HG02678 (cell line): ENCODE results near the gene DUOXA1.
"Not testable (repeated sequence)": the region's sequence is repeated elsewhere in the genome, so short reads cannot be mapped to it uniquely, and the experiment has no call there.

Source experiments
- ATAC-seq: cut with Tn5 transposase; IDR thresholded peaks from one replicate; pipeline ENCODE4 v1.9.1; 2021; ENCODE audit warnings: mild to moderate bottlenecking, moderate library complexity; ENCODE audit not compliant: unreplicated experiment

Gene DUOXA1

DNA sequence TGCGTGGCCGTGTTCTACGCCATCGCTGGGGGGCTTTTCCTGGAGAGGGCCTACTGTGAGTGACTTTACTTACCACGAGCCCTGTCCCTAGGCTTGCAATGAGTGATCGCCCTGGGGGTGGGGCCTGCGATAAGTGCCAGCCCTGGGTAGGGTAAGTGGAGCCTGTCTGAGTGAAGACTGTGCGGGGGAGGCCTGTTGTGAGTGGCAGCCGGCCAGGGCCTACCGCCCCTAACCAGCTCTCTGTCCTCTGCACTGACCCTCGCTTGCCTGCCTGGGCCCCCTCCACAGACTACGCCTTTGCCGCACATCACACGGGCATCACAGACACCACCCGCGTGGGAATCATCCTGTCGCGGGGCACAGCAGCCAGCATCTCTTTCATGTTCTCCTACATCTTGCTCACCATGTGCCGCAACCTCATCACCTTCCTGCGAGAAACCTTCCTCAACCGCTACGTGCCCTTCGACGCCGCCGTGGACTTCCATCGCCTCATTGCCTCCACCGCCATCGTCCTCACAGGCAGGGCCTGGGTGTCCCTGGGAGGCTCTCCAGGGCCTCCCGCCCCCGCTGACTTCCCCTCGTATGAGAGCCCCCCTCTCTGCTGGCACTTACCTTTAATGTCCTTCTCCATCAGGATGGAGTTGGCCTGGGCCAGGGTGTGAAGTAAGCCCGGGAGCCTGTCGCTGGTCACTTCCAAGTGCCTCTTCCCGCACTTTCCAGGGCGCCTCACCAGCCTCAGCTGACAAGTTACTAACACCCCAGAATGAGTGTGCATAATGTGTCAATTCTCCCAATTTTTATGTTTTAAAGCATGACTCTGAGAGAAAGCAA, 22.5 kb upstream of the DUOXA1 start:
- ATAC-seq = no peak

DNA sequence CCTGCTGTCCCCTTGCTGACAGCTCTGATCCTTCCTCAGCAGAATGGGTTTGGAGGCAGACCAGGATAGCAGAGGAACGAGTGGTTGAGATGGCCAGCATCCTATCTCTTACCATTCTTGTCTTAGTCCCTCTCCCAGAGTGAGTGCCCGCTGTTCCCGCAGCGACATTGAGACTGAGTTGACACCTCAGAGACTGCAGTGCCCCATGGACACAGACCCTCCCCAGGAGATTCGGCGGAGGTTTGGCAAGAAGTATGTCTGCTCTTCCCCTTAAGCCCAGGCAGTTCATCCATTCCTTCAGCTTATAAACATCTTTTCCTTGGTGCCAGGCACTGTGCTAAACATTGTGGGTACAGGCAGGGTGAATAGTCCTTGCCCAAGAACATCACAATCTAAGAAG, 21.3 kb upstream of the DUOXA1 start:
- ATAC-seq = no peak

DNA sequence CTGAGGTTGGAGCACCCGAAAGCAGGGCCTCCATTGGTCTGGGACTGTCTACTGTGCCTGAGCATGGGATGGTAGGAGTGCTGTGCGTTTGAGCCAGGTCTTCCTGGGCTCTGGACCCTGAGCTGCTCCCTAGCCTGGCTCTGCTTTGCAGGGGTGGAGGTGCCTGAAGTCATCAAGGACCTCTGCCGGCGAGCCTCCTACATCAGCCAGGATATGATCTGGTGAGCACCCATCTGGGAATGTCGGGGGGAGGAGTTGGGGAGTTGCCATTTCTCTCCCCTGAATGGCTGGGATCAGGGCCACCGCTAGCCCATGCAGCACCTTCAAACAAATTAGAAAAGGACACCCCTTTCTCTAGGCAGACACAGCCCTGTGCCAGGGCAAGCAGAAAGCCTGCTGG, 20.8 kb upstream of the DUOXA1 start:
- no peak for ATAC-seq

DNA sequence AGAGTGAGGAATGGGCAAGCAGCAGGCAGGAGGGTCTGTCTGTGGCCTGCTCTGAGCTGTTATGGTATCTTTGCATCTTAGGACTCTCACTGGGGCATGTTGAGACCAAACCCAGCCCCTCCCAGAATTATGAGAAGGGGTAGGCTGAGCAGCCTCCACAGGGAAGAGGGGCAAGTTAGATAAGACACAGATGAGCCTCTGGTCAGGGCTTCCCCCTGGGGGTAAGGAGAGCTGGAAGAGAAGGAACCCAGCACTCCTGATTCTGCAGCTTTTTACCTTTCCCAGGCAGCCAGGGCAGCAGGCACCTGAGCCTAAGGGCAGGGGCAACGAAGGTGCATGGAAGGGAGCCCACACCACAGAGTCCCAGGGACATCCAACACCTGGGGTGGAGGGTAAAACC, 19.4 kb upstream of the DUOXA1 start:
- ATAC-seq = no peak

DNA sequence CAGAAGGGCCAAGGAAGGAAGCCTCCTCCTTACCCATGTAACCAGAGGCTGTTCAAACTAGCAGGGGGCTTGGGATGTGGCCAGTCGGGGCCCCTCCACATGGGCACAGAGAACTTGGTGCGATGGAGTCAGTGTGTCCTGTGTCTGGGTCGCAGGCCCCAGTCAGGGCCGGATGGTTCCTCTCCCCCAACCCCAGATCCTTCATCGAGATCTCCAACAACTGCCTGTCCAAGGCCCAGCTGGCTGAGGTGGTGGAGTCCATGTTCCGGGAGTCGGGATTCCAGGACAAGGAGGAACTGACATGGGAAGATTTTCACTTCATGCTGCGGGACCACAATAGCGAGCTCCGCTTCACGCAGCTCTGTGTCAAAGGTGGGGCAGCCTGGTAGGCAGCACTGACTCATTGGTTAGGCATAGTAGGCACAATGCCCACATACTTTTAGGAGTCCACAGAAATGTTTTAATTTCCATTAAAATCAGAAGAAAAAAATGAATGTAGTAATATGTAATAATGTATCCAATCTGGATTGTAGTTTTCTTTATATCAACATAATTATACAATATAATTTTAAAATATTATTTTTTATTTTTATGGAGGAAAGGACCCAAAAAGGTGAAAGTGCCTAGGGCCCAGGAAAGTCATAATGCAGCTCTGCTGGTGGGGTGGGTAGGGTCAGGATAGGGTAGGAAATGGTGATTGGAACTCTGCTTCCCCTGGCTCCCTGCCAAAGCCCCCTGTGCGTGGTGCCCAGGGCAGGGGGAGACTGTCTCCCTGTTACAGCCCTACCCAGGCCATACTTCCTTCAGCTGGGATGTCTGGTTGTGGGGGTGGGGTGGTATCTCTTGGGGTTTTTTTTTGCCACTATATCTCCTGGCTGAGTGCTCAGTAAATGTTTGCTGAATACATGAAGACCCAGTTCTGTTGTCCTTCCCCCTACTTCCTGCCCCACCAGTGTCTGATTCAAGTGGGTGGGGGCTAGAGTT, 18.7 kb upstream of the DUOXA1 start:
- no peak for ATAC-seq

DNA sequence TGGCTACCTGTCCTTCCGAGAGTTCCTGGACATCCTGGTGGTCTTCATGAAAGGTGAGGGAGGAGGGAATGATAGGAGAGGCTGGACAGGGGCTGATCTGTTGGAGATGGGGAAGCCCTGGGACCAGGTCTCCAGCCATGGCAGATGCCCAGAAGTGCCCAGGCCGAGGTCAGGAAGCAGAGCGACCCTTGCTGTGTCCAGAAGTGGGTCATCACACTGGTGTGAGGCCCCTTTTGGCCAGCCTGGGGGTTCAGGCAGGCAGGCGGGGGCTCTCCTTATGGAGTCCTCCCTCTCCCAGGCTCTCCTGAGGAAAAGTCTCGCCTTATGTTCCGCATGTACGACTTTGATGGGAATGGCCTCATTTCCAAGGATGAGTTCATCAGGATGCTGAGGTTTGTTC, 17.9 kb upstream of the DUOXA1 start:
- ATAC-seq = no peak

DNA sequence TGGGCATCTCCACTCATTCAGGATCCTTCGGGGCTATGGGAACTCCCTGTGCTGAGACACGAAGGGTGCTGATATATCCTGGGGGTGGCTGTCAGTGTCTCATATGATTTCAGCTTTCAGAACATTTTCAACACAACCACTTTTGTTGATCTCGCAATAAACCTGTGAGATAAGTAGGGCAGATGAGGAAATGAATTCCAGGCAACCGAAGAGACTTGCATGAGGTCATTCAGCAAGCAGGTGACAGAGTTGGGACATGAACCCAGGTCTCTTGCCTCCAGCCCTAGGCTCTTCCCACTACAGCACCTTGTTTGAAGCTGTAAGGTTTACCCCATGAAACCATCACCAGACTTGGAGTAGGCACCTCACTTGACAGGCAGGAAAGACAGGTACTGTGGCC, 16.7 kb upstream of the DUOXA1 start:
- no peak for ATAC-seq

DNA sequence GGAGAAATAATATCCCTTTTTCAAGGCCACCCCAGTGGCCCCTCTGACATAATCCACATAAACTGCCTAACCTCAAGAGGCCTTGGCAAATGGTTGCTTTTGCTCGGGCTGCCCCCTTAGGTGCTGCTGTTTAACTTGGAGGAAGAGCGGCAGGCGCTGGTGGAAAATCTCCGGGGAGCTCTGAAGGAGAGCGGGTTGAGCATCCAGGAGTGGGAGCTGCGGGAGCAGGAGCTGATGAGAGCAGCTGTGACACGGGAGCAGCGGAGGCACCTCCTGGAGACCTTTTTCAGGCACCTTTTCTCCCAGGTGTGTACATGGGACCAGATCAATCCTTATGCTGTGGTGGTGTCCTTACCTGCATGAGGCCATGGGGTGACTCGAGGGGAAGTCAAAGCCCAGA, 15.1 kb upstream of the DUOXA1 start:
- no peak for ATAC-seq

DNA sequence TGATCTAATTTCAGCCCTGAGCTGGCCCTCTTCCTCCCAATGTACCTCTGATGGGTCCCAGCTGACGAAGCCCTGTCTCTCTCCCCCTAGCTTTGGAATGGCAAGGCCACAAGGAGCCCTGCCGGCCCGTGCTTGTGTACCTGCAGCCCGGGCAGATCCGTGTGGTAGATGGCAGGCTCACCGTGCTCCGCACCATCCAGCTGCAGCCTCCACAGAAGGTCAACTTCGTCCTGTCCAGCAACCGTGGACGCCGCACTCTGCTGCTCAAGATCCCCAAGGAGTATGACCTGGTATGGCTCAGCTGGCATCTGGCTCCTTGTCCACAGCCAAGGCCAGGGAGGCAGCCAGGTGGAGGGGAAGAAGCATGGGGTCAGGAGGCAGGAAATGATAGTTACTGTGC, 14.3 kb upstream of the DUOXA1 start:
- no peak for ATAC-seq

DNA sequence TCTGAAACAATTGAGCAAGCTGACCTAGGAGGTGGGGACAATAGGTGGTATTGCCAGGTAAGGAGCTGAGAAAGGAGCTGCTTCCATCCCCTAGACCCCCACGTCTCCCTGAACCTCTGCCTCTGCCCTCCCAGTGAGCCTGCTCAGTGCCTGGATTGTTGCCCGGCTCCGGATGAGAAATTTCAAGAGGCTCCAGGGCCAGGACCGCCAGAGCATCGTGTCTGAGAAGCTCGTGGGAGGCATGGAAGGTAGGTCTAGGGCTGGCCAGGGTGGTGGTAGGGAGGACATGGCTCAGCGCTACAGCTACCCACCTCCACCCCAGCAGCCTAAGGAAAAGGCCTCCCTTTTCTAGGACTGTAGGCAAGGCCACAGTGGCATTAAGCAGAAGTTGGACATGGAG, 13.4 kb upstream of the DUOXA1 start:
- ATAC-seq = no peak

DNA sequence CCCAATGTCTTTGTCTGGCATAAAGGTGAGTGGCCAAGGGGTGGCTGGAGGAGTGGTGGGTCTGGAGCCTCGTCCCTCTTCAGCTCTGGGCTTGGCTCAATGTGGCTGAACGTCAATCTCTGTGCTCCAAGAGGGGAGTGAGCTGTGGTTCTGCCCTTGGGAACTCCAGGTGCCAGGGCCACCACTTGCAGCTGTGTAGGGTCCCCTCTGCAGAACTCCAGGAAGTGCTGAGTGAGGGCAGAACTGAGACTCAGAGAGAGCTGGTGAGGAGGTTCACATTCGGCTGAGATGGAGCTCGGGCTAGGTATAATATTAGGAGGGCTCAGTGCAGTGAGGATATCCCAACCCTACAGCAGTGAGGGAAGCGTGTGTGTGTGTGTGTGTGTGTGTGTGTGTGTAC, 11.7 kb upstream of the DUOXA1 start:
- ATAC-seq = no peak

DNA sequence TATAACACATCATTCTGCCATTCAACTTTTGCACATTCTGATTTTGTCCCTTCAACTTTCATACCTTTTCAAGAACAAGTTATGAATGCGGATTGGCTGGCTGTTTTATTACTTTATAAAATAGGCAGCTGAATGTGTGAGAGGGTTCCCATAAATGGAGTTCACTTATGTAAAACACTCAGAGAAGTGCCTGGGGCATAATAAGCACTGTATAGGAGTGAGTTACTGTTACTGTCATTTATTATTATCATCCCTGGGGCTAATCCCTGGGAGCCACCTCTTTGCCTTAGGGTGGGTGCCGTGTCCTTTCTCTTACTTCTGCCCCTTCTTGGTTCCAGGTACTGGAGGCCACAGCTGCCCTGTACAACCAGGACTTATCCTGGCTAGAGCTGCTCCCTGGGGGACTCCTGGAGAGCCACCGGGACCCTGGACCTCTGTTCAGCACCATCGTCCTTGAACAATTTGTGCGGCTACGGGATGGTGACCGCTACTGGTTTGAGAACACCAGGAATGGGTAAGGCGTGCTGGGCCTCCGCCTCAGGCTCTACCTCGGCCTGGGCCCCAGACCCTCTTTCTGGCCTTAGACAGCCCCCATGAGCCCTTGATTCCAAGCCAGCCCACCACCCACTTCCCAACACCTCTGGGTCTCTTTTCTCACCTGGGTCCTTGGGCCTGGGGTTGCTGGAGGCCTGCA, 11.0 kb upstream of the DUOXA1 start:
- no peak for ATAC-seq

DNA sequence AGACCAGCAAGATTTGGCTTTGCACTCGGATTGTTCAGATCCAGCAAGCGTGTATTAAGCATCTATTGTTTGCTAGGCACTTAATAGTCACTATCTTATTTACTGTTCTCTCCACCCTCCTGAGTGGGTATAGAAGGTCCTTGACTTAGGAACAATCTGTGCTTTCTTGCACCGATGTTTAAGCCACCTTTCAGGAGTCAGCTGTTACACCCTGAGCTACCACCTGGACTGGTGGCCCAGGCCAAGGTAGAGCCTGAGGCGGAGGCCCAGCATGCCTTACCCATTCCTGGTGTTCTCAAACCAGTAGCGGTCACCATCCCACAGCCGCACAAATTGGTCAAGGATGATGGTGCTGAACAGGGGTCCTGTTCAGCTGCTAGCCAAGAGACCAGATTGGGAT, 10.1 kb upstream of the DUOXA1 start:
- ATAC-seq = no peak

DNA sequence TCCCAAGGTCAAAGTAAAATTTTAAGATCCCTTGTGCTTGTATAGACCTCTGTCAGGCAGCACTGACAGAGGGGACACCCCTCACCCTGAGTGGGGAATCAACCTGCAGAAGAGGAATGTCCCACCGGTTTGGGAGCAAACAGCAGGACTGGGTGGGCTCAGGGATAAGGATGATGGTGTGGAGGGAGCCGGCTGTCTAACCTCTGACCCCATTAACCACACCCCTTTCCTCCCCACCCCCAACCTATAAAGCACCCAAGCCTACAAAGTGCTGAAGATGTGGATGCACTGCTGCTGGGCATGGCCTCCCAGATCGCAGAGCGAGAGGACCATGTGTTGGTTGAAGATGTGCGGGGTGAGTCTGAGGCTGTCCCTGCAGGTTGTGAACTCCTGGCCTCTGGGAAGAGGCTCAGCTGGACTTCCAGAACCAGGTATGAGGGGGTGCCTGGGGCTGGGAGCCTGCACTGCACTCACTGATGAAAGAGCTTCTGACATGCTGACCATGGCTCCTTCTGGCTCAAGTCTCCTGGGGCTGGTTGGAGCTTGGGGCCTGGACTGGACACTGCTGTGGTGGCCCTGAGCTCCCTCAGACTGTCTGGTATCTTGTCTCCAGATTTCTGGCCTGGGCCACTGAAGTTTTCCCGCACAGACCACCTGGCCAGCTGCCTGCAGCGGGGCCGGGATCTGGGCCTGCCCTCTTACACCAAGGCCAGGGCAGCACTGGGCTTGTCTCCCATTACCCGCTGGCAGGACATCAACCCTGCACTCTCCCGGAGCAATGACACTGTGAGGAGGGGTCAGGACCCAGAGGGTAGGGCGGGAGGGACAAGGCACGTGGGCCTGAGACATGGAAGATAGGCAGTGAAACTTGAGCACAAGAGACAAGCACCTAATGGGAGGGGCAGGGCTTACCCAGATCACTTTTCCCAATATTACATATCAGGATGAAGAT, 9.4 kb upstream of the DUOXA1 start:
- ATAC-seq = no peak

DNA sequence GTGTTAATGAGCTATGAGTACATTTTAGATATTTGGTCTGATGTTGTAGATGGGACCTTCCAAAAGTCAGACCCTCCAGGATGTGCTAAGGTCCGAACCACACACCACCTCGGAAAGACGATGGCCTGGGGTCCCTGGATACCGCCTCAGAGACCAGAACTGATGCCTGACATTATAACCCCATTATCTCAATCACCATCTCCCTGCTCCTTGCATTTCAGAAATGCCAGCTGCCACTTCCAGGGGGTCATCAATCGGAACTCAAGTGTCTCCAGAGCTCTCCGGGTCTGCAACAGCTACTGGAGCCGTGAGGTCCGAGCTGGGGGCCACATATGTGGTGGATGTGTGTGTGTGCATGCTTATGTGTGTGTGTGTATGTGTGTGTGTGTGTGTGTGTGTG, 8.0 kb upstream of the DUOXA1 start:
- no peak for ATAC-seq

DNA sequence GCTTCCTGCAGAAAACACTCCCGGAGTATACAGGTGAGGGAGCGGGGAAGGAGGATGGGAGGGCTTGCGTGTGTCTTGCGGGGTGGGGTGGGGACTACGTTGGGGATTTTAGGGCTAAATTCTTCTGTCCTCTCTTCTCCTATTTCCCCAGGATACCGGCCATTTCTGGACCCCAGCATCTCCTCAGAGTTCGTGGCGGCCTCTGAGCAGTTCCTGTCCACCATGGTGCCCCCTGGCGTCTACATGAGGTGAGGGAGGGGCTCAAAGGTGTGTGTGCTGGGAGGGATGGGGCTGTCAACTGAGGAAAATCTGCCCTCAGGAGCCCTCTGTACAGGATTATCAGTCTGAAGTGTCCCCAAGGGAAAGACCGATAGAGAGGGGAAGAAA, 6.7 kb upstream of the DUOXA1 start:
- no peak for ATAC-seq

DNA sequence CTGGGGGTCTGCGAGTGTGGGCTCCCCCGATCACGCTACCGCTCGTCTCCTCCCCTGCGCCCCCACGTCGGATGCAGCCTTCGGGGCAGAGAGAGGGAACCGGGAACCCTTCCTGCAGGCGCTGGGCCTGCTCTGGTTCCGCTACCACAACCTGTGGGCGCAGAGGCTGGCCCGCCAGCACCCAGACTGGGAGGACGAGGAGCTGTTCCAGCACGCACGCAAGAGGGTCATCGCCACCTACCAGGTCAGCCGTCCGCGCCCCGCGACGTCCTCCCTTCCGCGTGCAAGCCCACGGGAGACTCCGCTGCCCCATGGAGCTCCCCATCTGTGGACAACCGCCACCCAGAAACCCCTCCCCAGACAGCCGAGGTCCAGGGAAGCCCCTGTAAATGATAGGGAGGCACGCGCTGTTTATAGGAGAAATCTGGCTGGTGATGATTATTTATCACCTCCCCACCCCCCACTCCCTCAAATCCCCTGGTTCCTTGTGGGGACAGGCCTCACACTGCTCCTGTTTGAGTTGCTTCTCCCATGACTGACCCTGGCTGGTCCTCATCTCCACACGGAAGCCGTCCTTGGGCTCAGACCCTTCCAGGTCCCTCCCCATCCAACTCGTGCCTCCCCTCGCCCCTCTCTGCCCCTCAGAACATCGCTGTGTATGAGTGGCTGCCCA, 6.2 kb upstream of the DUOXA1 start:
- ATAC-seq = not testable (repeated sequence)

DNA sequence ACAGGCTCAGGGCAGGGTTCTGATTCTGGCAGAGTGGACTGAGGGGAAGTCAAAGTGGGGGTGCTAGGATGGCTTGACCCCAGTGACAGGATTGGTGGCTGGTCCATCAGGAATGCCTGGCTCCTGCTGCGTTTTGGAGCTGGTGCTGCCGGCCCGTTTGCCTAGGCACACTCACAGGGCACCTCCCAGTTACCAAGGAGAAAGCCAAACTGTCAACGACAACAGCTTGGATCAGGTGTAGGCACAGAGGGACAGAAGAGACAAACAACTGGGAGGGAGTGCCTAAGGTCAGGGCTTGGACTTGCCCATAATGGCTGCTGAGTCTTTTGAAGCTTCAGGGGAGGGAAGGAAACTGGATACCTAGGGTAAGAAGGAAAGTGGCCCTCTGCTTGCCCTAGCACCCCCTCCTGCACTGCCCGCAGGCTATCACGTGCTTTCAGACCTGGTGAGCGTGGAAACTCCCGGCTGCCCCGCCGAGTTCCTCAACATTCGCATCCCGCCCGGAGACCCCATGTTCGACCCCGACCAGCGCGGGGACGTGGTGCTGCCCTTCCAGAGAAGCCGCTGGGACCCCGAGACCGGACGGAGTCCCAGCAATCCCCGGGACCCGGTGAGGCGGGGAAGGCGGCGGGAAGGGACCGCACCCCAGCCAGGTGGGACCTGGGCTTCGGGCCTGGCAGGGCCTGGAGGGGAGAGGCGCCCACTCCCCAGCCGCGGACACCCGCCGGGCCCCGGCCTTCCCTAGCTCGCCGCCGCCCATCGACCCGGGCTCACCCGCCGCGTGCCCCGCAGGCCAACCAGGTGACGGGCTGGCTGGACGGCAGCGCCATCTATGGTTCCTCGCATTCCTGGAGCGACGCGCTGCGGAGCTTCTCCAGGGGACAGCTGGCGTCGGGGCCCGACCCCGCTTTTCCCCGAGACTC, 5.3 kb upstream of the DUOXA1 start:
- ATAC-seq = no peak

DNA sequence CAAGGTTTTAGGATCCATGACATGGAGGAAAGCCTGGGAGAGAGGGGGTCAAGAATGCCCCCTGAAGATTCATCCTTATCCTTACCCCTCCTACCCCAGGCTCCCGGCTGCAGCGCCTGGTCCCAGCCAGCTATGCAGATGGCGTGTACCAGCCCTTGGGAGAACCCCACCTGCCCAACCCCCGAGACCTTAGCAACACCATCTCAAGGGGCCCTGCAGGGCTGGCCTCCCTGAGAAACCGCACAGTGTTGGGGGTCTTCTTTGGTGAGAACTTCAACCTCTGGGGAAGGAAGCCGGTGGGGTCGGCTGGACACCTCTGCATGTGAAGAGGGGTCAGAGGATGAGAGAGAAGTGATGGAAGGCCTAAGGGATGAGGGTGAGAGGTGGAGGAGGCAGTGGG, 4.4 kb upstream of the DUOXA1 start:
- no peak for ATAC-seq
